DMS153 treated with DMSO at 0.1 percent for 48 hours (cell line): Measurements from ENCODE around the gene NDEL1.

ENCODE experiments used
- DNase-seq: peaks from one replicate; lab custom pipeline; 2025; ENCODE audit not compliant: unreplicated experiment; lab: John Stamatoyannopoulos, UW

Gene NDEL1

GRCh38 chr17:8477171-8477570 is 41.5 kb downstream of the NDEL1 start:
- no peak for DNase-seq

DNA sequence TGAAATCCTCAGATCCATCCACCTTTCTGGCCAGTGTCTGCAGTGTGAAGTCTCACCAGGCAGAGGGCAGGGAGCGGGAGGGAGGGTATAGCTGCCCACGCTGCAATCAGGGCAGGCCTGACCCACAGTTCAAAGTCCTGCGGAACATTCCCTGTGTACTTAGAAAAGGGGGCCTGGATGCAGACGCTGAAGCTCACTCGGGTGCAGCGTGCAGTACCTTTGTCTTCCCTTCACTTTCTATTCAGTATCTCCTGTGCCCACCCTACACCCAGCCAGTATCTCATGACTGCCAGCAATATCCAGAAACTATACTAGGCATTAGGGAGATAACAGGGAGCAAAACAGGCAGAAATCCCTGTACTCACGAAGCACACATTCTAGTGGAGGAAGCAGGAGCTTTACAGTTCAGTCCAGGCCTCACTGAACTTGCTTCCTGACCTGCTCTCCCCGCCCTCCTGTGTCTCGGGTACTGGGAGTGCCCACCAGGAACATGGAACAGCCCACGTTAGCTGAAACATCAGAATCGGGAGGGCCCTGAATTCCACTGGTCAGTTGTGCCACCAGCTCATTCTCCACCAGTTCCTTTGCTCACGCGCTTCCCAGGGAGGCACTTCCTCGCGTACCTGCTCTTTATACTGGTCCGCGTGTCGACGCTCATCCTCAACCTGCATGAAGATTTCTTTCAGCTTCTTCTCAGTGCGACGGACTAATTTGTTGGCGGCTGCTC is 42.2 kb downstream of the NDEL1 start:
- no peak for DNase-seq

DNA sequence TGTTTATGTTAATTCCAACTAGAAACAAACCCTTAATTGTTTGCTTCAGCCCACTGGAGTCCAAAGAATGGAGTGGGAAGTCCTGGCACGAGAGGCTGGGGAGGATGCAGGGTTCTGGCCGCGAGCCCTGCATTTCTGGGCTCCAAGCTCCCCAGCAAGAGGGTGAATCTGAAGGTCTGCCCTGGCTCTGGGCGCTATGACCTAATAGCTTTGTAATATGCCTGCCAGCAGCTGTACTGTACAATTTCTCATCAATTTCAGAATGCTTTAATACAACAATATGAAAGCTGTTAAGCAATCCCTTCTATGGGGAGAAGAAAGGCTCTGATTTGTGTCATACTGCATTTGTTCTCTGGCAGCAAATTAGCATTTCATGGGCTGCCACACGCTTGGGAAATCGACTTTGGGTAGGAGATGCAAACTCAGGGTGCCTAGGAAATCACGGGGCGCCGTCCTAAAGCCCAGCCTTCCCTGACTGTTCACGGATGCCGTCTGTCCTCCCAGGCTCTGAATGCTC is 43.8 kb downstream of the NDEL1 start:
- no peak for DNase-seq

DNA sequence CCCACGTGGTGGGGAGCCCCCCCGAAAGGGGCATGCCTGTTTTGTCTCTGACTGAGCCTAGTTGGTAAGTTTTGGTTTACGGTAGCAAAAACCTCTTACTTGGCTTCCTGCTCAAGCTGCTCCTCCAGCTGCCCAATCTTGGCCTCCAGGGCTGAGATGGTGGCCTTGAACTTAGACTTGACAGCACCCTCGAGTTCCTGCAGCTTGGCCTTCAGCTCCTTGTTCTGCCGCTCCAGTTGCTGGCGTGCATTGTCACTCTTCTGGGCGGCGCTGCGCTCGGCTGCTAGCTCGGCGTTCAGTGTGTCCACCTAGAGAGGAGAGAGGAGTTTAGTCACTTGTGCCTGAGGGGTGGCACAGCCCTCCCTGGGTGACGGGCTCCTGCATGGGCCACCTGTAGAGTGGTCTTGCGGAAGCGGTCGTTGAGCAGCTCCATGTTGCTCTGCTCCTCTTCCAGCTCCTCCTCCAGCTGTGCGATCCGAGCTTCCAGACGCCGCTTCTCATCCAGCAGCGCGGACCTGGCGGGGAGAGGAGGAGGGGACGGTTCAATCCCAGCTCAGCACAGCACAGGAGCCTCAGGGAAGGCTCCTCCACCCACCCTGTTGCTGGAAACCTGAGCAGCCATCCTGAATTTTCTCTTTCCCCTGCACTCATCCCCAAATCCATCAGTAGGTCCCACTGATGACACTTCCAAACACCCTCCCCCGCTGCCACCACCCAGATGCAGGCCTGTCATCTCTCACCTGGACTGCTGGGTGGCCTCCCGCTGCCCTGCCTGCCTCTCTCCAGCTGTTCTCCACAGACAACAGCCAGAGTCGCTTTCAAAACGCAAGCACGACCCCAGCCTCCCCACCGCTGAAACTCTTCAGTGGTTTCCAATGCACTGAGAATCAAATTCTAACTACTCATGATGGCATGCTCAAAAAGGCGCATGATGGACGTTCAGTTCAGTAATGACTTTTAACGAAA is 44.6 kb downstream of the NDEL1 start:
- no peak for DNase-seq

GRCh38 chr17:8481089-8481488 is 45.4 kb downstream of the NDEL1 start:
- no peak for DNase-seq

DNA sequence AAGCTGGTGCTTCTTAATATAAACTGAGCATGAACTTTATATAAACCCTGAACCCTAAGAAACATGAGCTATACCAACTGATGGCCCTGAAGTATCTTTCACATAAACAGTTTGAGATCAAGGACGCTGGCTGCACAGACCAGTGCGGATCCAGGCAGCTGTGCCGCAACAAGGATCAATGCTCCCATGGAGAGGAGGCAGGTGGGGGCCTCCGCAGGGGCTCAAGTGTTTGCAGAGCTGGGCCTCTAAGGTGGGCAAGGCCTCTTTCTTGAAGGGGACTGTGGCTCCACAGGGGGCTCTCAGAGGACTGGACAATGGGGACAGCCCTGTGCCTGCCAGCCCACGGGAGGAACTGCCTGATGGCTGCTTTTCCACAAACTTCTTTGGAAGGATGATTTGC is 46.0 kb downstream of the NDEL1 start:
- DNase-seq = no peak

DNA sequence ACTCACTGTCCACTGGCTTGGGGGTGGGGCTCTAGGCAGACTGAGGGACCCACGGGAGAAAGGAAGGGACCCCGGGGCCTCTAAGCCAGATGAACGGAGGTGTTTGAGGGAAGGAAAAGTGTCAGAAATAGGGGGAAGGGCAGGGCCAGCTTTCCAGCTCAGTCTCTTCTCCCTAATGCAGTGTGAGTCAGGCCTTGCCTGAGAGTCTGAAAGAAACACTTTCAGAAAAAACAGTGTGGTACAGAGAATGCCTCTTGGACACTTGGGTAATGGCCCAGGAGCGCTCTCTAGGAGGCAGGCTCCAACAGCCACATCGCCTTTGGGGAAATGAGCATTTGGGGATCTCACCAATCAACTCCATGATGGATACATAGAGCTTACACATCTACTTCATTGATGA is 46.9 kb downstream of the NDEL1 start:
- DNase-seq = no peak

DNA sequence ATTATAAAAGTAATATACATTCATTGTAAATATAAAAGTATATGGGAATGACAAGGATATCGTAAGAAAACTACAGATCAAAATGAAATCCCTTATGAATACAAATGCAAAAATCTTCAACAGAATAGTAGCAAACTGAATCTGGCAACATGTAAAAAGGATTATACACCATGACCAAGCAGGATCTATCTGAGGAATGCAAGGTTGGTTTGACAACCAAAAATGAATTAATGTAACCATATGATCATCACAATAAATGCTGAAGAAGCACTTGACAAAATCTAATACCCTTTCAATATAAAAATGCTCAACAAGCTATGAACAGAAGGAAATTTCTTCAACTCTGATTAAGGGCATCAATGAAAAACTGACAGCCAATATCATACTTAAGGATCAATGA is 48.8 kb downstream of the NDEL1 start:
- DNase-seq = no peak

DNA sequence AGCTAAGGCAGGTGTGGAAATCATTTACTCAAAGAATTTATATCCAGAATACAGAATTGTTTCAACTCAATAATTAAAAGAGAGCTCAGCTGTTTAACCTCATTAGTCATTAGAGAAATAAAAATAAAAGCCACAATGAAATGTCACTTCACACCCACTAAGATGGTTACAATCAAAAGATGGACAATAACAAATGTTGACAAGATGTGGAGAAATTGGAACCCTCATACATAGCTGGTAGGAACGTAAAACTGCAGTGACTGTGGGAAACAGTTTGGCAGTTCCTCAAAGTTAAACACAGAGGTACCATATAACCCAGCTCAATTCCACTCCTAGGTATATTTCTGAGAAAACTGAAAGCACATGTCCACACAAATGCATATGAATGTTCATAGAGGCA is 49.8 kb downstream of the NDEL1 start:
- no peak for DNase-seq

- DNase-seq = no peak
These were observed 51.5 kb downstream of the NDEL1 start for GRCh38 chr17:8487130-8487645.

DNA sequence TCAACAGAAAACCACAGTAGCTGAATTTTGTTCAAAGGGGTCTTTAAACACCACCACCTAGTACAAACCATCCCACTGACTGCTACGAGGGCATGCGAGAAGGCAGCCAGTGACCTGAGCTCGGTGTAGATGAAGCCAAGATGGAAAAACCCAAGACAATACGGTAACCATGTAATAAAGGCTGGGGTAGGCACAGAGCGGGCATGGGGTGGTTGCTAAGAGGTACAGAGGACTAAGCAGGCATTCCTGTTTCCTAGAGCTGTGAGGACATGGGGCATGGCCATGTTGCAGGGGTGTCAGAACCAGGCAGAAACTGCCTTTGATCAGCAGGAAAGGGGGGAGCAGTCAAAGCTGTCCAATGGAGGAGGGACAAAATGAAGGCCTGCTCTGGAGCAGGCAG is 52.1 kb downstream of the NDEL1 start:
- no peak for DNase-seq

DNA sequence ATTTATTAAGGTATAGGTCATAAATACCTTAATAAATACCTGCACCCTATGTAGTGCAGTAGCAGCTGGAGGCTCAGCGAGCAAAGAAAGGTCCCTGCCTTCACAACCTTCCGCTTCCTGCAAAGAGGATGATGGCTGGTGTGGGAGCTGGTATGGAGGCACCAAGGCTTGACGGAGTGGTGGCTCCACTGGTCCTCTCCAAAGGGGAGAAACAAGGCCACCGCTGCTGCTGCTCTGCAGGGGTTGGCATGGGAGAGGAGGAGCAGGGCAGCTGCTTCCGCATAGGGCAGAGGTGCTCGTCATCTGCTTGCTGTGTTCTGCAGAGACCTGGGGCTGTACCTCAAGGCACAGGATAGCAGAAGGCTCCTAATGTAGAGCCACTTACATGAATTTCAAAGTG is 52.8 kb downstream of the NDEL1 start:
- no peak for DNase-seq

- DNase-seq = no peak
These were observed 53.2 kb downstream of the NDEL1 start for GRCh38 chr17:8488901-8489300.

DNA sequence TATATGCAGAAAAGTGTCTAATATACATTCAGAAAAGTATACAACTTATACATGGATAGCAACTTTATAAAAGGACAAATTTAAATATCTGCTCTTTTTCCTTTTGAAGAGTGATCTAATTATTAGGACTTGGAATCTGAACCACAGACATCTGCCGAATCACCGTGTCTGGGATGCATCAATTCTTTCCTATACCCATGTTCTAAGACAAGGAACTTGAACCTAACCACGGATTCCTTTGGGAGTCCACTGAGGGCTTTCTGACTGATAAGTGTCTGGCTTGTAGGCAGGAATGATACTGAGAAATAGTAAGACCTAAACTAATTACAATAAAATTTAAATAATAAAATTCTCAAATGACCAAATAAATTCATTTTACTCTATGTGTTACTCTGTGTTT is 54.2 kb downstream of the NDEL1 start:
- no peak for DNase-seq

GRCh38 chr17:8490256-8491023 is 54.8 kb downstream of the NDEL1 start:
- no peak for DNase-seq

DNA sequence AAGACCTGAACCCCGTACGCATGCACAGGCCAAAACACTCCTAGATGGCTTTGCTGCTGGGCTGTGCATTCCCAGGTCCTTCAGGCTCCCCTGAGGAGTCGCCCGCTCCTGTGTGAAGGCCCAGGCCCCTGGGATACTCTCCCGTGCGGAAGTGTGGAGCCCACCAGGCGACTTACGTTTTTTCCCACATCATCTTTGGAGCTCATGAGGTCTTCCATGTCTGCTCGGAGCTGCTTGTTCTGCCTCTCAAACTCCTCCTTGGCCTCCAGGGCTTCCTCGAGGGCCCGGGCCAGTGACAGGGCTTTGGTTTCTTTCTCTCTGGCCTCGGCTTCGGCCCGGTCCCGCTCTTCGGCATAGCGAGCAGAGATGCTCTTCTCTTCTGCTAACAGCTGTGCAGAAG is 56.4 kb downstream of the NDEL1 start:
- DNase-seq = no peak

DNA sequence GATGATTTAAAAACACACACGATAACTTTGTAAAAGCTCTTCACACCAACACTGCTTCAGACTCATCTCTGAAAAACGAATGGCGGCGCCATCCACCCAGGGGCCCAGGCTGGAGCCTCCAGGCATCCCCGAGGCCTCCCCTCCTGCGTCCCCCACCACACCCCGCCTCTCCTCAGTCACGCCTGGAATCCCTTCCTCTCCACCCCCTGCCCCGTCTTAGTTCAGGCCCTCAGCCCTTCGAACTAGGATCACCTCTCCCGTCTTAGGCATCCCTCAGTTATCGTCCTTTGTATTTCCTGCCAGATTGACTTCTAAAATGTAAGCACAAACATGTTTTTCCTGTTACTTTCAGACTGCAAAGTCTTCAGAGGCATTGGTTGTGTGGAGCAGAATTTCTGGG is 58.3 kb downstream of the NDEL1 start:
- no peak for DNase-seq

- no peak for DNase-seq
These were observed 58.9 kb downstream of the NDEL1 start for GRCh38 chr17:8494506-8495111.

DNA sequence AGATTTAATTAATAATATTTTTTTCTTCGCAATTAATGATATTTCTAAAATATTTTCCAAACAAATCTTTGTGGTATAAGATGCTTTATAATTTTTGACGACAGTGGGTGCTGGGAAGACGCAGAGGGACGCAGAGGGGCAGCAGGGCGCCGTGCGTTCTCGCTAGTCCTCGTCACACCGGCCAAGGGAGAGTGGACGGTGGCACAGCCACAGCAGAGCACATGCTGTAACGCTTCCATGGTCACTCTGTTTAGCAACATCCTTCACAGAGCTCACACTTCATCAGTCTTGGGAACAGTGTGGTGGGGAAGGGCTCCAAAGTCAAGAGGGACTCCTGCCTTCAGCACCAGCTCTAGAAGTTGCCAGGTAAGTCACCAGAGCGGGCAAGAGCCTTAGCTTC is 60.4 kb downstream of the NDEL1 start:
- DNase-seq = no peak

GRCh38 chr17:8499171-8499570 is 63.5 kb downstream of the NDEL1 start:
- DNase-seq = no peak

- DNase-seq = no peak
These were observed 63.9 kb downstream of the NDEL1 start for GRCh38 chr17:8499614-8500013.
